GM18519 (cell line): ENCODE measurements around the gene LRRK1.

Experiments used
- ATAC-seq: cut with Tn5 transposase; IDR thresholded peaks from one replicate; pipeline ENCODE4 v1.9.1; 2021; ENCODE audit warnings: mild to moderate bottlenecking, moderate library complexity; ENCODE audit not compliant: unreplicated experiment, low FRiP score

Gene LRRK1

DNA sequence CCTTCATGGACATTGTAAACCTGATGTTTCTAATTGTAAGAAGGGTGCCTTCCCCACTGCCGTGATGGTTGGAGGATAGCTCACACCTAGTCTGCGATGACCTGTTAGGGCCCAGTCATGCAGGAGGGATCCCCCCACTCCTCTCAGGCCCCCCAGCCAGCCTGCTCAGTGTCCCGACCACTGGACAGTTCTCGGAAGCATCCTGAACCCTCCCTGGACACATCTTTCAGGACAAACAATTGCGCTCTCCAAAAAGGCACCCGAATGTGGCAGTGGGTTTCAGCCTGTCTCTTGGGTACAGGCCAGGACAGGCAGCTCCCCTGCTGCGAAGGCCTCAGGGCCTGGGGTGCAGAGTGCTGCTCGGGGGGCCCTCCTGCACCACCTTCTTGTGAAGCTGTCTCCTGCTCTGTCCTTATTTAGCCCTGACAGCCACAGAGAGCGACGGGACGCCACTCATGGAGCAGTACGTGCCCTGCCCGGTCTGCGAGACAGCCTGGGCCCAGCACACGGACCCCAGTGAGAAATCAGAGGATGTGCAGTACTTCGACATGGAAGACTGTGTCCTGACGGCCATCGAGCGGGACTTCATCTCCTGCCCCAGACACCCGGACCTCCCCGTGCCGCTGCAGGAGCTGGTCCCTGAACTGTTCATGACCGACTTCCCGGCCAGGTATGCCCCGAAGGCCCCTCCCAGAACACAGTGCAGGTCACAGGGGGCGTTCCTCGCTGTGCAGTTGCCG lies 132.3 kb downstream of the LRRK1 start:
- no peak for ATAC-seq

DNA sequence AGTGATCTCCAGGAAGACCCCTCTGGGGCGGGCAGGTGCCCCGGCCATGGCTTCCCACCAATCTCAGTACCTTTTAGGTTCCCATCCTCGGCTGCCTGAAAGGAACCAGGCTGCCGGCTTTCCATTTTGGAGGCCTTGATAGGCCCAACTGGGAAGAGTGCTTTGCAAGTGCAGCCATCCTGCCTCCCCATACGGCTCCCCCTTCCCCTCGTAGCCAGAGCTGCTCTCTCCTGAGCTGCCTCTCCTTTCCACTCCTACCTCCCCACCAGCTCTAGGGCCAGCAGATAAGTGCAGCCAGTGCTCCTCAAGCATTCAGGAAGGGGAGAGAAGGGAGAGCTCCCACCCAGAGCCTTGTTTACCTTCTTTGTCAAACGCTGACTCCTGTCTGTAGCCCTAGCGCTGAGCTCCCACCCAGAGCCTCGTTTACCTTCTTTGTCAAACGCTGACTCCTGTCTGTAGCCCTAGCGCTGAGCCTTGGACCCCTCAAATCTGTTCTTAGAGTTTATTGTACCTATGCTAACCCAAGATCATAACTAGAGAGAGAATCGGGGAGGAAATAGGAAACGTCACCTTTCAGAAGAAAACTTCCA lies 133.0 kb downstream of the LRRK1 start:
- no peak for ATAC-seq

DNA sequence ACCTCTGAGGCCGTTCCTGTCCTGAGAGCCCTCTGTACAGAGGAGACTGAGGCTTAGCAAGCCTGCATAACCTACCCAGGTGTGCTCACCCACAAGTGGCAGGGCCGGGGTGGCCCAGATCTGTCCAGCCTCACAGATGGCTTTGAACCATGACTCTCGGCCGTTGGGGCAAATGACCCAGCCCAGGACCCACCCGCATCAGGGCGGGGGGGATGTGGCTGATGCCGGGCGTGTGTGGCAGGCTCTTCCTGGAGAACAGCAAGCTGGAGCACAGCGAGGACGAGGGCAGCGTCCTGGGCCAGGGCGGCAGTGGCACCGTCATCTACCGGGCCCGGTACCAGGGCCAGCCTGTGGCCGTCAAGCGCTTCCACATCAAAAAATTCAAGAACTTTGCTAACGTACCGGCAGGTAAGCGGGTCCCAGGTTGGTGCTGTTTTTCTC lies 133.5 kb downstream of the LRRK1 start:
- ATAC-seq: no peak

DNA sequence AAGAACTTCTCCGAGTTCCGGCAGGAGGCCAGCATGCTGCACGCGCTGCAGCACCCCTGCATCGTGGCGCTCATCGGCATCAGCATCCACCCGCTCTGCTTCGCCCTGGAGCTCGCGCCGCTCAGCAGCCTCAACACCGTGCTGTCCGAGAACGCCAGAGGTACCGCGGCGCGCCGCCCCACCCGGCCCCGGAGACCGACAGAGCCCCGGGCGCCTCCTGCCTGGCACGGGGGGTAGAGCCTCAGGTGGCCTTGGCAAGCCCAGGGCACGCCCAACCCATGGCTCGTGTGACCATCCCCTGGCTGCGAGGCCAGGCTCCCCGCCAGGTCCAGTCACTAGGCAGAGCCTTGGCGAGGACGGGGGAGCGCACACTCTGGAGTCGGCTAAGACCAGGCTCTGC lies 134.1 kb downstream of the LRRK1 start:
- no peak for ATAC-seq

DNA sequence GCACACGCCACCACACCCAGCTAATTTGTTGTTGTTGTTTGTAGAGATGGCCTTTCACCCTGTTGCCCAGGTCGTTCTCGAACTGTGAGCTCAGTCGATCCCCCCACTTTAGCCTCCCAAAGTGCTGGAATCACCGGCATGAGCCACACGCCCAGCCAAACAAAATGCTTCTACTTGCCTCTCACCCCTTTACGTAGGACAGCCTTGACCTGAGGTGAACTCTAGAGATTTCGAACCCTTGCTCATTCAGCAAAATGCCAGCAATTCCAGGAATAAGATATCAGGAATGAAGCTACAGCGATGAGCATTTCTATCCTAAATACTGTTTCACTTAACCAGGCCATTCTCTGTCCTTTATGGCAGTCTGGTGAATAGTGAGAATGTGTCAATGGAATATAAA lies 135.0 kb downstream of the LRRK1 start:
- ATAC-seq: no peak

DNA sequence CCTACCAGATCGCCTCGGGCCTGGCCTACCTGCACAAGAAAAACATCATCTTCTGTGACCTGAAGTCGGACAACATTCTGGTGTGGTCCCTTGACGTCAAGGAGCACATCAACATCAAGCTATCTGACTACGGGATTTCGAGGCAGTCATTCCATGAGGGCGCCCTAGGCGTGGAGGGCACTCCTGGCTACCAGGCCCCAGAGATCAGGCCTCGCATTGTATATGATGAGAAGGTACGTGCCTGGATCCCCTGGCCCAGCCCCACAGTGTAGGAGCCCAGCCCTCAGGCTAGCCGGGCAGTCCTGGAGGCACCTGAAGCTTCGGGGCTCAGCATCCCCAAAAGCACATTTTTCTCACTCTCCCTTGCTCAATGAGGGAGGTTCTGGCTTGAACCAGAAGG lies 135.8 kb downstream of the LRRK1 start:
- ATAC-seq: no peak

DNA sequence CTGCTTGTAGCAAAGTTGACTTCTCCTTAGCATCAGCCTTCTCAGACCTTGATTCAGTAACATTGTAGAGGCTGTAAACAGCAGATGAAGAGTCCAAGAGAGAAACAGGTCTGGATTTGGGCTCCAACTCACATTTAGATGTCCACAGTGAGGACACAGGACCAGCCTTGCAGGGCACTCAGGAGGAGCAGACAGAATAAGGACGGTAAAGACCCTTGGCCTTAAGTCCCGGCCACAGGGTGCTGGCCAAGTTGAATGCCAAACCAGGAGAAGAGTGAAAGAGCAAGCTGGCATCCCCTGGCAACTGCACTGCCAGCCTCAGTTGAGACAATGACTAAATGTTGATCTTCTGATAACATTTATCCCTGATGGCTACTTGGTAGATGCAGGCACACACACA lies 136.3 kb downstream of the LRRK1 start:
- no peak for ATAC-seq

DNA sequence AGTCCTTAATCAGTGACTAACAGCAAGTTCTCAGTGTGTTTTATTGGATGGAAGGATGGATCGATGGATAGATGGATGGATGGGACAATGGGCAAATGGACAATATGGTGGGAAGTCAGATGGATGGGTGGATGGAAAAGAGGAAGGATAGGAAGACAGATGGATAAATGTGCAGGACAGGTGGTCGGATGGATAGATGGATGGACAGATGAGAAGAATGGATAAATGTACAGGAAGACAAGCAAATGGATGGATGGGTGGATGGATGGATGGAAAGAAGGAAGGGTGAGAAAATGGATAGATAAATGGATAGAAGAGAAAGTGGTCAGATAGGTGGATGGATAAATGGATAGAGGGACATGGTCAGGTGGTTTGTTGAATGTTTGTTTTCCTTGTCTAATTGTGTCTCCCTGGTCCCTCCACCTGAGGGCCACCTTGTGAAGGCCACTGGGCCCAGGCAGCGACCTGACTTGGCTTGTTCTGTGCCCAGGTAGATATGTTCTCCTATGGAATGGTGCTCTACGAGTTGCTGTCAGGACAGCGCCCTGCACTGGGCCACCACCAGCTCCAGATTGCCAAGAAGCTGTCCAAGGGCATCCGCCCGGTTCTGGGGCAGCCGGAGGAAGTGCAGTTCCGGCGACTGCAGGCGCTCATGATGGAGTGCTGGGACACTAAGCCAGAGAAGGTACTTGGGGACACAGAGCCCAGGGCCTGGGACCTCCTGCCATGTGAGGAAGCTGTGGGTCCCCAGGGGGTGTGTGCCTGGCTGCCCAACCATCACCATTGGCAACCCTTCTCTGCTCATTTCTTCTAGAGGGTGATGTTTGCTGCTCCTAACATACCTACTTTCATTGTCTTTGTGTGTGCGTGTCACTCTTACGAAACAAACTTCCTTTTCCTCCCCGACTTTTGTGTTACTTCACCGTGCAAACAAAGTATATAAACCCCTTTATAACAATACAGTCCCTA lies 137.5 kb downstream of the LRRK1 start:
- ATAC-seq: no peak

DNA sequence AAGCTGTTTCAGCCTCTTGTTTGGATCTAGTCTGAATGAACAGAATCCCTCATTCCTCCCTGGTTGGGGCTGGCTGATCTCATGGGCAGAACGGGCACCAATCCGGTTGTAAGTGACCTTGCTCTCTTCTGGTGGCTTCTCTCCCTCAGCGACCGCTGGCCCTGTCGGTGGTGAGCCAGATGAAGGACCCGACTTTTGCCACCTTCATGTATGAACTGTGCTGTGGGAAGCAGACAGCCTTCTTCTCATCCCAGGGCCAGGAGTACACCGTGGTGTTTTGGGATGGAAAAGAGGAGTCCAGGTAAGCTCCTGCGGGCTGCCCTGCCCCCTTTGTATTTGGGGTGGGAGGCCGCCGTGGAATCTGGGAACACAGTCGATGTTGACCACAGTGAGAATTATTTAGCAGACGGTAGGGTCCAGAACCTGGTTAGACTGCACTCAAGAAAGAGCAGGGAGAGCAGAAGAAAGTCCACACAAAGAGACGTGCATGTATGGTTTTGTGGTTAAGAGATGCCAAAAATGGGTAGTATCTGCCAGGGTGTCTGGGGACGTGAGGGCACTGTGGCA lies 138.8 kb downstream of the LRRK1 start:
- no peak for ATAC-seq

DNA sequence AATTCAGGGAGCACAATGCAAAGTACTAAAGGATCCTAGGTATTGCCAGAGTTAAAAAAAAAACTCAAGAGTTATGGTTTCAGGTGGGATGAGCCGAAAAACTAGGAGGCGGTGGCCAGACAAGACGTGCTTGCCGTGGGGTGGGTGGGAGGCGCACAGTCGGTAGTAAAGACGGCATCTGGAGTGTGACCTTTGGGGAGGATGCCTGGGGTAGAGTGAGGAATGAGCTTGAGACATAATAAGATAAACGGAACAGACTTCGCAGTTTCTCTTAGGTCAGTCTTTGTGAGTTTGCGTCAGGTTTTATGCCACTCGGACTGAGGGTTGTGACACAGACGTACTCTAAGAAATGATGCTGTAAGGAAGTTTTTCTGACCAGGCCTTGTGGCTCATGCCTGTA lies 139.6 kb downstream of the LRRK1 start:
- no peak for ATAC-seq

DNA sequence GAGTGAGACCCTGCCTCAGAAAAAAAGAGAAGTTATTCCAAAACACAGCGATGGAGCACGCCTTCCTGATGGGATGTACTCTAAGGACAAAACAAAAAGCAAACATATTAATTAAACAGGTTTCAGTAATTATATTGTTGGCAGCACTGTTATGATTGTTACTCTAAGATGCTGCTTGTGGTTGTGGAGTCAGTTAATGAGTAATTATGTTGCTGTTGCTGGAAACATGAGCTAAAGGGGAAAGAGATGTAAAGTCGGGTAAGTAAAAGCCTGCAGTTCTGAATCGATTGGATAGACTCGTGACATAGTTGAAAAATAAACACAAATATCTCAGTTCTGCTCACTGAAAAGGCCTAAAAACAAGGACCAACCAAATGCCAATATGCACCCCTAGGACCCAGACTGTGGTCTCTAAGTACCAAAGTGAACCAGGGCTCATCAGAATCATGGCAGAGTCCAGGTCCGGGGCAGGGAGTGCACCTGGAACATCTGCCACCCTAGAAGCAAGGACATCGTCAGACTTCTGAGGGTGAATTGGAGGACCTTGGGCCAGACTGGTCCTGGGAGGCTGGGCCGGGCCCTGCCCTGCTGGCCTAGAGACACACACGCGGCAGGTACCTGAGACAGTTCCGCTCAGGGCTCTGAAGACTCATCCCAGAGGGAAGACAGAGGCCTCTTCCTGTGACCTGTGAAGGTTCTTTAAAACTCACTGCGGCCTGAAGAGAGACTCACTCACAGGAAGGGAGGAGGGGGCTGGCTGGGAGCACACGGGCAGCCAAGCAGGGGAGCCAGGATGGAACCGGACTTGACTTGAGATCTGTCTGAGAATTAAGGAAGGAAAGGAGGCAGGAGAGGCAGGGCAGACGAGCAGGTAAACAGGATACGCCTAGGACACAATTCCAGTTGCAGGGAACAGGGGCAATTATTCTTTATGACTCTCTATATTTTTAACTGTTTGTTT lies 140.5 kb downstream of the LRRK1 start:
- no peak for ATAC-seq

DNA sequence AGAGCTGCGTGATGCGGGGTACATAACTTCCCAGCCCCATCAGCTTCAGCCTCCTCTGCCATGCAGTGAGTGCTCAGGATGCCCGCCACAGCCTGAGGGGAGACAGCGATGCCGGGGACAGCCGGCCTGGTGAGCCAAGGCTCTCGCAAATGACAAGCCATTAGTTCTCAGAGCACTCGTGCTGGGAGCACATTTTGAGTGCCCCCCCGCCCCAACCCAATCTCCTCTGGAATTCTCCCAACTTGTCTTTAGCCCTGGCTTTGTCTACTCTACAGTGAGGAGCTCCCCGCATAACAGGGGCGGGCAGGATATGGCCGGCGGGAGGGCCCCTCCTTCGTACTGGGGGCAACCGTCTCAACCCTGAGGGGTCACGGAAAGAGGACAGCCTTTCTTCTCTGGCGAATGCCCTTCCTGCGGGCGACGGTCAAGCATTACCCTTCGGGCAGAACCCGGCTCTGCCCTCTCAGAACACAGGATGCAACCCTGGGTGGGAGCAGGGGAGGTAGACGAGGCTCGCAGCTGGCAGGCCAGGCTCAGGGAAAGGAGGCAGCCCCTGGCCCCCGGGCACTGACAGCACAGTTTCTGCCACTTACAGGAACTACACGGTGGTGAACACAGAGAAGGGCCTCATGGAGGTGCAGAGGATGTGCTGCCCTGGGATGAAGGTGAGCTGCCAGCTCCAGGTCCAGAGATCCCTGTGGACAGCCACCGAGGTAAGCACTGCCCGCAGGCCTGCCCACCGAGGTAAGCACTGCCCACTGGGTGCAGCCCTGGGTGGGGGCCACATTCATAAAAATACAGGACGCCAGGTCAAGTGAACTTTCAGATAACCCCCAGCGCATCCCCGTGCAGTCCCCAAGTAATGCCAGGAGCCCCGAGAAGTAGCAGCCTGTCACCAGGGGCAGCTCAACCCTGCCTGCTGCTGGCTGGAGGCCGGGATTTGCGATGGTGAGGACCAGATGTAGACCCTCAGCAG lies 141.7 kb downstream of the LRRK1 start:
- ATAC-seq: no peak

DNA sequence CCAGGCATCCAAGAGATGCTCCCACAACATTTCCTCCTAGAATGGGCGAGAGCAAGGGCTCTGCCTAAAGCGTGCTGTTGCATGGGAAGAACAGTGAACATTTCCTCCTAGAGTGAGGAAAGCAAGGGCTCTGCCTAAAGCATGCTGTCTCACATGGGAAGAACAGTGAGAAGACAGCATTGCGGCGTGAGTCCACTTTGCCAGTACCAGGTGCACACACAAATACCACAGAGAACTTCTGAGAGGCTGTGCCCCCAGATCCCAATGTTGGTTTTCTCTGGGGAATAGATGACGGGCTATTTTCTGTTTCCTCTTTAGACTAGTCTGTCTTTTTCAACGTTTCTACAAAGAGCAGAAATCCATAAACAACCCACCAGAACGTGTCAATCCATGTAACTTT lies 142.9 kb downstream of the LRRK1 start:
- no peak for ATAC-seq

DNA sequence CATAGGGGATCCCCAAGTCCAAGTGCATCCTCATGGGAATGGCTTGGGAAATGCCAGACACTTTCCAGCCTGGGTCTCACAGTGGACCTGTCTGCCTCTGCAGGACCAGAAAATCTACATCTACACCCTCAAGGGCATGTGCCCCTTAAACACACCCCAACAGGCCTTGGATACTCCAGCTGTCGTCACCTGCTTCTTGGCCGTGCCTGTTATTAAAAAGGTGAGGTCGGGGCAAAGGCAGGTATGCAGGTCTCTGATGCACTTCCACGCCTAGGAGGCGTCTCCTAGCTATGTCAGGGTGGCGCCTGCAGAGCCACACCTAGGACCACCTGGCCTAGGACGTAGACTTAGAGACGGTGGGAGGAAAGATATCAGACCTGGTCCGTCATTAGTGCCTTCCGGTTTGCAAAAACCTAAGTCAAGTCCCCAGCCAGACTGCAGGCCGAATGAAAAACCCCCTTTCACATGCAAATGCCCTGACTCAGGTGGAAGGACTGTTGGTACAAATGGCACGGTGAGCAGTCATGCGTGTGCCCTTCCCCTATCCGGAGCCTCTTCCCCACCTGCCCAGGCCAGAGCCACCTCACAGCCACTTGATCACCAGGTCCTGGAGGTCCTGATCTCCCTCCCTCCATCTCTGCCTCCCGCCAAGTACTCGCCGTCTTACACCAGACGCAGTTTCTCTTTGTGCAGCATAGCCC lies 143.5 kb downstream of the LRRK1 start:
- peak; percentile 43 for ATAC-seq

DNA sequence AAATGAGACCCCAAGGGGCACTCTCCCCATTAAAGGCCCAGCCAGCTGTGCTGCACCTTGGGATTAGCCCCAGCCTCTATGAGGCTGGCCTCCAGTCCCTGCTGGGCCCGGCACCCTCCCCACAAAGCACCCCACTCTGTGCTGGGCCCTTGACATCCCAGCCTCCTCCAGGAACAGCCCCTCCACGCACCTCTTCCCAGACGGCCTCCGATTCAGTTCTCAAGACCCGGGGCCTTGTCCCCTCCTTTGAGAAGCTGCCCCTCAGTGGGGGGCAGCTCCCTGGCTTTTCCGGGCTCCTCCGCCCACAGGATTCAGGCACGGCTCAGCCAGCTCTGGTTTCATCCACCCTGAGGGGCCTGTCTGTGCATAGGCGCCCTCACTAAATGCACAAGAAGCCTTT lies 144.1 kb downstream of the LRRK1 start:
- ATAC-seq: no peak

DNA sequence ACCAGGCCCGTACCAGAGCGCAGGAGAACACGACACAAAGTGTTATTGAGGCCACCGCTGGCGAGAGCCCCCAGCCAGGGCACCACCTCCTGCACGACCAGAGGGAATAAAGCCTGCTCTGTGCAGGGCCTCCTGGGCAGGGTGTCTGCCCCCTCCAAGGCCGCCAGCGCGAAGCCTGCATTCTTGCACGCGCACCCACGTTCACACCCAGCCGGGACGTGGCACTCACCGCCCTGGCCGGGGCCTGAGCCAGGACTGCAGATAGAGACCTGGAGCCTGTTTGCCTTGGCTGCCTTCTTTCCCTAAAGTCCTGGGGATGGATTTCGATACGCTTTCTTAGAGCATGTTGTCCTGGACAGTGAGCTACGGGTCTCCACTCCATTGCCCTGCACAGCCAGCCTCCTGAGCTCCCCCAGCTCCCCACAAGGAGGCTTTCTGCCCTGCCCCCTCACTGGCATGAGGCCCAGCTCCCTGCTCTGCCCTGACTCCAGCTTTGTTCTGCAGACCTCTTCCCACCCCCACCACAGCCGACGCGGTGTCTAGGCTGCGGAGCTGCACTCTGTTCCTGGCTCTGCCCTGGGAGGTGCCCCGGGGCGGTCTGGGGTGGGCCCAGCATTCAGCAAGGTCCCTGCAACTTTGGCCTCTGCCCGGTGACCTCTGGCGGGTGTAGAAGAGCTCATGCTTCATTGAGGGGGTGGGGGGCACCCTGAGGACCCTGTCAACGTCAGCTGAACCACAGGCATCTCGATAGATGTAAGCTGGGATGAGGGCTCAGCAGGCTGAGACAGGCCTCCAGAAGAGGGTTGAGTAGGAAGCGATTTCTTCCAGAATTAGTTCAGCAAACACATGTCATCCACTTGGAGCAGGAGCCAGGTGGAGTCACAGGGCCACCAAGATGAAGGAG lies 145.0 kb downstream of the LRRK1 start:
- ATAC-seq: no peak
